Fibroblast of skin of left quadriceps (primary cell): ENCODE data around the gene LRR1.
"Not testable (repeated sequence)": the region's sequence is repeated elsewhere in the genome, so short reads cannot be mapped to it uniquely, and the experiment has no call there.

Experiments used
- DNase-seq, 2 experiments: peaks; one replicate each; pipeline ENCODE4 v3.0.0-alpha.2; 2013; ENCODE audit warnings: low read depth in 2 of 2

The LRR1 gene

DNA sequence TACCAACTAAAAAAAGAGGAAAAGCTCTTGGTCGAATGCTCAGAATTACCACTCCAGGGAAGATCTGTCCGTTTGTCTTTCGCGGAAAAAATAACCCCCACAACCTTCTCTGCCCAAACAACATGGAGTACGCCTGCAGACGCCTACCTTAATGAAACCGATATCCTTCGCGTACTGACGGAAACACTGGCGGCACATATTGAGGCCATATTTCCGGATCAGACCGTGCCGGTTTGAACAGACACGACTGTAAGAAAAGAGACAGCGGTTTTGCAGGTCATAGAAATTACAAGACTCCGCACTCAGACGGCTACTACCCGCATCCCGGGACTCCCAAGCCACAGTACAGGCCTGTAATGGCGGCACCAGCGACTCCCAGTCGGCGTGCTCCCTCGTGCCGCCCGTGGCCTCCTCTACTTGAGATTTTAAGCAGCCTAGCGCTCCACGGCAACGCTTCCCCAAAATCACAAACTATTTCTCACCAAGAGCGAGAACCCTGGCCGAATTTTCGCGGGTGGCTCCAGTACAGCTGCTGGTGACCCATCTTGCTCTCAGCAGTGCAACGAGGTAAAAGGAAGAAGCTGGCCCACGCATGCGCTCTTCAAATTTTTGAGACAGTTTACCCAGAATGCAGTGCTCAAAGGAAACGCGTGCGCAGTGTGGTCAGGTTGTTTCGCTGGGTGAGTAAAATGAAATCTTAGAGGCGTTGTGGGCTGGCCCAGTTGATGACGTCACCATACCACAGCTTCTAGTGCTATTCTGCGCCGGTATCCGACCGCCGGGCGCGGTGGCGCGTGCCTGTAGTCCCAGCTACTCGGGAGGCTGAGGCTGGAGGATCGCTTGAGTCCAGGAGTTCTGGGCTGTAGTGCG, 12.7 kb upstream of the LRR1 start, which contains the start of gene RPS29:
TSS of gene RPS29 (minus strand) at position 578 of the 870 bp plus-strand sequence. CDS start at position 544, 34 bp downstream.
- DNase-seq = peak; percentile 99

GRCh38 chr14:49586673-49587460, 11.9 kb upstream of the LRR1 start:
- DNase-seq = peak; percentile 62 to 74

- DNase-seq = no peak
Observed at GRCh38 chr14:49589387-49589786, 9.4 kb upstream of the LRR1 start.

- peak; percentile 35 to 40 for DNase-seq
Observed at GRCh38 chr14:49593016-49593415, 5.7 kb upstream of the LRR1 start.

DNA sequence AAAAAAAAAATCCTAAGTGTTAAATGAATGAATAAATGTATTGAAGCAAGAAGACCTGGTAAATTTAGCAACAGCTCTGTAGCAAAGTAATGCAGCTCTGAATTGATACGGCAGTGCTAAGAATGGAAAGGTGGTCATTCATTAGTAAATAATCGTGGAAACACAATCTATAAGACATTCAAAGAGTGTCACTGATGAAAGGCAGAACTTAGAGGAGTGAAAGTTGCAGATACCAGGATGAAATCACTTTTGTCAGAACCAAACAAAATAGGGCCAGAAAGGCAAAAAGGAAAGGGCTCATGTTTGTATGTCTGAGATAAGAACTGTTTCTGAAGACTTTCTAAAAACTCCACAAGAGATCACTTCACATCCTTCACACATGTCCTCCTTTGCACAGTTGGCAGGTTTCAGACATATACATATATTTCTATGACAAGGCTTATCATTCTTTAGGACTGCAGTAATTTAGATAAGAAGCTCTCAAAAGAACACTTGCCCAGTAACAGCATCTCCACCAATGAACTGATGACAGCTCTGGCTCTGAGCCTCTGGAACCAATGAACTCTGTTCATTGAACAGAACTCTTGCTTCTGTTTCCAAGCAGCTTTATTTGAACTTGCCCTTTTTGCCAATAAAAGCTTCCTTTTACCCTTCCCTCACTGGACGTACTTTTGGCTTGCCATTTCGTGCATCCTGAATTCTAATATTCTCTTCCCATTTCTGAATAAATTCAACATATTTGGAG, 4.2 kb upstream of the LRR1 start:
- DNase-seq = no peak

DNA sequence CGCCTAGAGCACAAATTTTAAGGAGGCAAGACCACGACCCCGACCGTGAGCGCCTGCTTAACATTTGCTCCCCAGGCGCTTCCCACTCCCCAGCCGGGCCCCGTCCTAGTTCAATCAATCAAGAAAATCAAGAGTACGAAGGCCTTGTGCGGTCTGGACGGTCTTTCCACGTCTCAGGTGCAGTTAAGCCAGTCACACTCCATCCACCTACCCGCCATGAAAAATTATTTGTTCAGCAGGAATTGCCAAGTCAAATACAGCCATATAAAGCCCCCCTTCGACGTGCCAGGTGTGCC, 603 bp upstream of the LRR1 start:
- DNase-seq = no peak

DNA sequence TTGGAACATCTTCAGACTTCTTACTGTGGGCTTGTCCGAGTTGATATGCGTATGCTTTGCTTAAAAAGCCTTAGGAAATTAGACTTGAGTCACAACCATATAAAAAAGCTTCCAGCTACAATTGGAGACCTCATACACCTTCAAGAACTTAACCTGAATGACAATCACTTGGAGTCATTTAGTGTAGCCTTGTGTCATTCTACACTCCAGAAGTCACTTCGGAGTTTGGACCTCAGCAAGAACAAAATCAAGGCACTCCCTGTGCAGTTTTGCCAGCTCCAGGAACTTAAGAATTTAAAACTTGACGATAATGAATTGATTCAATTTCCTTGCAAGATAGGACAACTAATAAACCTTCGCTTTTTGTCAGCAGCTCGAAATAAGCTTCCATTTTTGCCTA, 8.8 kb downstream of the LRR1 start:
- no peak for DNase-seq

GRCh38 chr14:49612251-49612650, 13.5 kb downstream of the LRR1 start:
- no peak for DNase-seq

- no peak for DNase-seq
Observed at GRCh38 chr14:49612671-49613070, 13.9 kb downstream of the LRR1 start.

GRCh38 chr14:49614196-49614595, 15.5 kb downstream of the LRR1 start:
- DNase-seq = no peak

- no peak for DNase-seq
Observed at GRCh38 chr14:49615776-49616175, 17.0 kb downstream of the LRR1 start.

DNA sequence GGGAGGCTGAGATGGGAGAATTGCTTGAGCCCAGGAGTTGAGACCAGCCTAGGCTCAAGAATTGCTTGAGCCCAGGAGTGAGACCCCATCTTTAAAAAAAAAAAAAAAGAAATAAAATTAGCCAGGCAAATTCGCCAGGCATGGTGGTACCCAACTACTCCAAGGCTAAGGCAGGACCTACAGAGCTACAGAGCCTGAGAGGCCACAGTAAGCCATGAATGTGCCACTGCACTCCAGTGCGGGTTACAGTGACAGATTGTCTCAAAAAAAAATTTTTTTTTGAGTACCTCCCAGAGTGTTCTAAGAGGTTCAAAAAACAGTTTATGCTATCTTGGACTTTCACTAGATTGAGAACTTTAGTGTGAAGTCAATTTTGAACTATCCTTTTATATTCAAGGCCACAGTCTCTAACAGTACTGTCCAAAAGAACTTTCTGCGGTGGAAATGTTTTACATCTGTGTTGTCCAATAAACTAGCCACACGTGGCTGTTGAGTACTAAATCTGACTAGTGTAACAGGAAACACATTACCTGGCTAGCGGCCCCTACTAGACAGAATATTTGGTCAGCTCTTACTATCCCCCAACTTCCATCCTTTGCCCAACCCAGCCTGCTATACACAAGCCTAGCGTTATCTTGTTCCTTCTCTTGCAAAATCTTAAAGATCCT, 19.2 kb downstream of the LRR1 start:
- no peak for DNase-seq

GRCh38 chr14:49619273-49619672, 20.5 kb downstream of the LRR1 start:
- not testable (repeated sequence) for DNase-seq

DNA sequence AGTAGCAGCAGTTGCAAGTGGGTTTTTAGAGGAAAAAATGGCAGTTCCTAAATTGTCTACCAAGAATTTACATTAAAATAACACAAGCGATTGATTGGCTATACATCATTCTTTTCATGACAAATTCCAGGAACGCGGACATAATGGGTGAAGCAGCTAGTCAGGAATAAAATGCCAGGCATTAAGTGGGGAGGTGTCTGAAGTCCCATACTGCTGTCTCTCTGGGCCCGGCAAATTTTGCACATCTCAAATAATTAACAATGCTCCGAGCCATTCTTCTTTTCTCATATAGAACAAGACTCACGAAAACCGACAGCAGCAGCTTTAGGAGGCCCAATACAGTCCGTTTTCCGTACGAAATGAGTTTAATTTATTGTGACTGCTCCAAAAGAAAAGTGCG, 21.0 kb downstream of the LRR1 start:
- no peak for DNase-seq

- peak; percentile 96 to 97 for DNase-seq
Observed at GRCh38 chr14:49620182-49621113, 21.7 kb downstream of the LRR1 start, which contains the start of the genes MGAT2 and RPL36AL. TSS of gene MGAT2 (plus strand) at chr14:49620799. CDS start at chr14:49621269, 470 bp downstream. TSS of gene RPL36AL (minus strand) at chr14:49620626. CDS start at chr14:49619104, 1,522 bp downstream.

GRCh38 chr14:49621114-49621881, 22.6 kb downstream of the LRR1 start:
- DNase-seq = peak in 1 of 2 experiments; percentile 21

DNA sequence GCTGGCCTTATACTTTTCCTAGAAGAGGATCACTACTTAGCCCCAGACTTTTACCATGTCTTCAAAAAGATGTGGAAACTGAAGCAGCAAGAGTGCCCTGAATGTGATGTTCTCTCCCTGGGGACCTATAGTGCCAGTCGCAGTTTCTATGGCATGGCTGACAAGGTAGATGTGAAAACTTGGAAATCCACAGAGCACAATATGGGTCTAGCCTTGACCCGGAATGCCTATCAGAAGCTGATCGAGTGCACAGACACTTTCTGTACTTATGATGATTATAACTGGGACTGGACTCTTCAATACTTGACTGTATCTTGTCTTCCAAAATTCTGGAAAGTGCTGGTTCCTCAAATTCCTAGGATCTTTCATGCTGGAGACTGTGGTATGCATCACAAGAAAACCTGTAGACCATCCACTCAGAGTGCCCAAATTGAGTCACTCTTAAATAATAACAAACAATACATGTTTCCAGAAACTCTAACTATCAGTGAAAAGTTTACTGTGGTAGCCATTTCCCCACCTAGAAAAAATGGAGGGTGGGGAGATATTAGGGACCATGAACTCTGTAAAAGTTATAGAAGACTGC, 23.4 kb downstream of the LRR1 start:
- DNase-seq = no peak

GRCh38 chr14:49623387-49623786, 24.6 kb downstream of the LRR1 start:
- DNase-seq = no peak
